GM23338 (cell line): ENCODE data around the gene RARG. TPM values are rescaled to one million over a fixed set of nuclear protein-coding genes. Genes with fewer than 3 reads are reported as not detected.
A peak's percentile ranks its signal among the peaks of the same experiment; 100 is the strongest.

ENCODE experiments used
- ATAC-seq: fragments of 200-7000 bp; cut with Tn5 transposase; 3 replicates; pipeline ENCODE4 v1.9.1; 2020
- DNase-seq: peaks from one replicate; pipeline ENCODE4 v3.0.0-alpha.2; 2015; ENCODE audit warnings: low spot score
- H2AFZ ChIP-seq: fragments of 200-600 bp; sonication (generic); 2 replicates; pipeline ENCODE4 v1.8.0; 2016; ENCODE audit warnings: antibody characterized with exemption, mild to moderate bottlenecking, moderate library complexity
- H3F3A ChIP-seq: fragments of 200-600 bp; sonication (generic); replicated peaks from 2 replicates; pipeline ENCODE4 v1.8.0; 2017; ENCODE audit warnings: antibody characterized with exemption, mixed run types, low read depth
- H3K27ac ChIP-seq: fragments of 200-600 bp; sonication (generic); 2 replicates; pipeline ENCODE4 v1.6.1; 2016; ENCODE audit warnings: low read depth
- H3K27me3 ChIP-seq: fragments of 200-600 bp; sonication (generic); 2 replicates; pipeline ENCODE4 v1.8.0; 2016; ENCODE audit warnings: mild to moderate bottlenecking, mixed run types, moderate library complexity; ENCODE audit not compliant: insufficient read depth
- H3K36me3 ChIP-seq: fragments of 200-600 bp; sonication (generic); 2 replicates; pipeline ENCODE4 v1.8.0; 2016; ENCODE audit warnings: mild to moderate bottlenecking; ENCODE audit not compliant: insufficient read depth
- H3K4me1 ChIP-seq: fragments of 200-600 bp; sonication (generic); 2 replicates; pipeline ENCODE4 v1.8.0; 2016; ENCODE audit warnings: mild to moderate bottlenecking, moderate library complexity; ENCODE audit not compliant: insufficient read depth
- H3K4me2 ChIP-seq: fragments of 200-600 bp; sonication (generic); 2 replicates; pipeline ENCODE4 v1.7.1; 2017; ENCODE audit warnings: mixed run types
- H3K4me3 ChIP-seq: fragments of 200-600 bp; sonication (generic); 2 replicates; pipeline ENCODE4 v1.6.1; 2016; ENCODE audit warnings: mixed run types
- H3K79me2 ChIP-seq: fragments of 200-600 bp; sonication (generic); replicated peaks from 2 replicates; pipeline ENCODE4 v1.8.0; 2017; ENCODE audit warnings: mild to moderate bottlenecking; ENCODE audit not compliant: insufficient read depth
- H3K9me2 ChIP-seq: fragments of 200-600 bp; sonication (generic); 2 replicates; pipeline ENCODE4 v1.8.0; 2017; ENCODE audit not compliant: insufficient read depth
- H4K20me1 ChIP-seq: fragments of 200-600 bp; sonication (generic); replicated peaks from 2 replicates; pipeline ENCODE4 v1.8.0; 2017; ENCODE audit warnings: mild to moderate bottlenecking; ENCODE audit not compliant: insufficient read depth
- H3K27ac Mint-ChIP-seq: 2 replicates; pipeline ENCODE4 v1.8.0; 2020; ENCODE audit warnings: inconsistent platforms, mild to moderate bottlenecking, moderate library complexity, mixed read lengths
- H3K27me3 Mint-ChIP-seq: 3 replicates; pipeline ENCODE4 v1.8.0; 2022; ENCODE audit warnings: low read depth, mild to moderate bottlenecking, moderate library complexity, mixed read lengths, inconsistent platforms; ENCODE audit not compliant: insufficient read depth, poor library complexity
- H3K36me3 Mint-ChIP-seq: 3 replicates; pipeline ENCODE4 v1.8.0; 2021; ENCODE audit warnings: low read depth, mild to moderate bottlenecking, inconsistent platforms, moderate library complexity, mixed read lengths
- H3K4me1 Mint-ChIP-seq: 3 replicates; pipeline ENCODE4 v1.8.0; 2020; ENCODE audit warnings: mild to moderate bottlenecking, inconsistent platforms, mixed read lengths
- H3K4me3 Mint-ChIP-seq: 3 replicates; pipeline ENCODE4 v1.8.0; 2021; ENCODE audit warnings: moderate library complexity, mild to moderate bottlenecking, inconsistent platforms, mixed read lengths
- H3K9me3 Mint-ChIP-seq: 3 replicates; pipeline ENCODE4 v1.8.0; 2020; ENCODE audit warnings: moderate library complexity, mild to moderate bottlenecking, inconsistent platforms, mixed read lengths
- CREB1 ChIP-seq: fragments of 250-450 bp; sonication (Bioruptor Pico); IDR thresholded peaks from 2 replicates; pipeline ENCODE4 v1.5.0; 2020; ENCODE audit warnings: low read depth, mild to moderate bottlenecking, moderate library complexity
- EZH2phosphoT487 ChIP-seq: fragments of 200-600 bp; sonication (generic); IDR thresholded peaks from one replicate; pipeline ENCODE4 v1.8.1; 2018; ENCODE audit warnings: antibody characterized with exemption; ENCODE audit not compliant: unreplicated experiment
- JUNB ChIP-seq: IDR thresholded peaks from one replicate; pipeline ENCODE4 v1.6.1; 2016; ENCODE audit warnings: antibody characterized with exemption; ENCODE audit not compliant: unreplicated experiment
- POLR2AphosphoS5 ChIP-seq: IDR thresholded peaks from 2 replicates; pipeline ENCODE4 v1.6.1; 2016; ENCODE audit warnings: antibody characterized with exemption, low read depth
- STAT1 ChIP-seq: IDR thresholded peaks from one replicate; pipeline ENCODE4 v1.6.1; 2016; ENCODE audit warnings: antibody characterized with exemption; ENCODE audit not compliant: unreplicated experiment
- ZNF114 ChIP-seq: fragments of 250-450 bp; sonication (Bioruptor Pico); IDR thresholded peaks from 2 replicates; pipeline ENCODE4 v1.5.0; 2020; ENCODE audit warnings: mild to moderate bottlenecking, moderate library complexity
- polyA plus RNA-seq: library from polyadenylated mRNA; unstranded; fragments of >200 nt; fragmentation: Nextera tagmentation; extraction: Ambion mirVana; gene quantifications from 2 replicates; pipeline ENCODE4 v1.2.1, GENCODE V29; 2016
- total RNA-seq: library from RNA; depleted of rRNA; stranded (reverse); fragments of >200 nt; shearing (Covaris generic); gene quantifications from 2 replicates; pipeline ENCODE4 v1.2.3, GENCODE V29; 2014
- TF ChIP-seq, protein P1 (sequence below): IDR thresholded peaks from one replicate; pipeline ENCODE4 v1.6.1; 2018; ENCODE audit warnings: antibody characterized with exemption; ENCODE audit not compliant: unreplicated experiment
- TF ChIP-seq, protein P2 (sequence below), 2 experiments: fragments of 200-600 bp in 1 of 2; sonication (generic) in 1 of 2; conservative IDR thresholded peaks; 2 replicates each; pipeline versions ENCODE4 v1.5.1 to v1.6.1; 2016 to 2017; ENCODE audit warnings: antibody characterized with exemption in 2 of 2, low read depth in 2 of 2, mild to moderate bottlenecking in 2 of 2, moderate library complexity in 1 of 2

RARG gene
- total and polyA plus RNA-seq, 2 experiments from 2014 or later = 18.5 to 50.2 TPM

DNA sequence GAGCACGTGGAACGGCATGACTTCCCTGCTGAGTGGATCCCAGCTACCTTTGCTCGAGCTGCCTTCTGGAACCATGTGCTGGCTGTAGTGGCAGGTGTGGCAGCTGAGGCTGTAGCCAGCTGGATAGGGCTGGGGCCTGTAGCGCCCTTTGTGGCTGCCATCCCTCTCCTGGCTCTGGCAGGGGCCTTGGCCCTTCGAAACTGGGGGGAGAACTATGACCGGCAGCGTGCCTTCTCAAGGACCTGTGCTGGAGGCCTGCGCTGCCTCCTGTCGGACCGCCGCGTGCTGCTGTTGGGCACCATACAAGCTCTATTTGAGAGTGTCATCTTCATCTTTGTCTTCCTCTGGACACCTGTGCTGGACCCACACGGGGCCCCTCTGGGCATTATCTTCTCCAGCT lies 21.3 kb upstream of the RARG start (continued):
- TF ChIP-seq, protein P1, sequence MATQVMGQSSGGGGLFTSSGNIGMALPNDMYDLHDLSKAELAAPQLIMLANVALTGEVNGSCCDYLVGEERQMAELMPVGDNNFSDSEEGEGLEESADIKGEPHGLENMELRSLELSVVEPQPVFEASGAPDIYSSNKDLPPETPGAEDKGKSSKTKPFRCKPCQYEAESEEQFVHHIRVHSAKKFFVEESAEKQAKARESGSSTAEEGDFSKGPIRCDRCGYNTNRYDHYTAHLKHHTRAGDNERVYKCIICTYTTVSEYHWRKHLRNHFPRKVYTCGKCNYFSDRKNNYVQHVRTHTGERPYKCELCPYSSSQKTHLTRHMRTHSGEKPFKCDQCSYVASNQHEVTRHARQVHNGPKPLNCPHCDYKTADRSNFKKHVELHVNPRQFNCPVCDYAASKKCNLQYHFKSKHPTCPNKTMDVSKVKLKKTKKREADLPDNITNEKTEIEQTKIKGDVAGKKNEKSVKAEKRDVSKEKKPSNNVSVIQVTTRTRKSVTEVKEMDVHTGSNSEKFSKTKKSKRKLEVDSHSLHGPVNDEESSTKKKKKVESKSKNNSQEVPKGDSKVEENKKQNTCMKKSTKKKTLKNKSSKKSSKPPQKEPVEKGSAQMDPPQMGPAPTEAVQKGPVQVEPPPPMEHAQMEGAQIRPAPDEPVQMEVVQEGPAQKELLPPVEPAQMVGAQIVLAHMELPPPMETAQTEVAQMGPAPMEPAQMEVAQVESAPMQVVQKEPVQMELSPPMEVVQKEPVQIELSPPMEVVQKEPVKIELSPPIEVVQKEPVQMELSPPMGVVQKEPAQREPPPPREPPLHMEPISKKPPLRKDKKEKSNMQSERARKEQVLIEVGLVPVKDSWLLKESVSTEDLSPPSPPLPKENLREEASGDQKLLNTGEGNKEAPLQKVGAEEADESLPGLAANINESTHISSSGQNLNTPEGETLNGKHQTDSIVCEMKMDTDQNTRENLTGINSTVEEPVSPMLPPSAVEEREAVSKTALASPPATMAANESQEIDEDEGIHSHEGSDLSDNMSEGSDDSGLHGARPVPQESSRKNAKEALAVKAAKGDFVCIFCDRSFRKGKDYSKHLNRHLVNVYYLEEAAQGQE = no peak
- TF ChIP-seq JUNB (no peak), POLR2AphosphoS5 (no peak), CREB1 (CRISPR knock-in tag) (no peak), ZNF114 (no peak), STAT1 (no peak), EZH2phosphoT487 (no peak)
- TF ChIP-seq, protein P2, sequence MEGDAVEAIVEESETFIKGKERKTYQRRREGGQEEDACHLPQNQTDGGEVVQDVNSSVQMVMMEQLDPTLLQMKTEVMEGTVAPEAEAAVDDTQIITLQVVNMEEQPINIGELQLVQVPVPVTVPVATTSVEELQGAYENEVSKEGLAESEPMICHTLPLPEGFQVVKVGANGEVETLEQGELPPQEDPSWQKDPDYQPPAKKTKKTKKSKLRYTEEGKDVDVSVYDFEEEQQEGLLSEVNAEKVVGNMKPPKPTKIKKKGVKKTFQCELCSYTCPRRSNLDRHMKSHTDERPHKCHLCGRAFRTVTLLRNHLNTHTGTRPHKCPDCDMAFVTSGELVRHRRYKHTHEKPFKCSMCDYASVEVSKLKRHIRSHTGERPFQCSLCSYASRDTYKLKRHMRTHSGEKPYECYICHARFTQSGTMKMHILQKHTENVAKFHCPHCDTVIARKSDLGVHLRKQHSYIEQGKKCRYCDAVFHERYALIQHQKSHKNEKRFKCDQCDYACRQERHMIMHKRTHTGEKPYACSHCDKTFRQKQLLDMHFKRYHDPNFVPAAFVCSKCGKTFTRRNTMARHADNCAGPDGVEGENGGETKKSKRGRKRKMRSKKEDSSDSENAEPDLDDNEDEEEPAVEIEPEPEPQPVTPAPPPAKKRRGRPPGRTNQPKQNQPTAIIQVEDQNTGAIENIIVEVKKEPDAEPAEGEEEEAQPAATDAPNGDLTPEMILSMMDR (conservative IDR thresholded peaks at IDR 0.05; ENCODE audit: low read depth in 2 of 2) = no peak

DNA sequence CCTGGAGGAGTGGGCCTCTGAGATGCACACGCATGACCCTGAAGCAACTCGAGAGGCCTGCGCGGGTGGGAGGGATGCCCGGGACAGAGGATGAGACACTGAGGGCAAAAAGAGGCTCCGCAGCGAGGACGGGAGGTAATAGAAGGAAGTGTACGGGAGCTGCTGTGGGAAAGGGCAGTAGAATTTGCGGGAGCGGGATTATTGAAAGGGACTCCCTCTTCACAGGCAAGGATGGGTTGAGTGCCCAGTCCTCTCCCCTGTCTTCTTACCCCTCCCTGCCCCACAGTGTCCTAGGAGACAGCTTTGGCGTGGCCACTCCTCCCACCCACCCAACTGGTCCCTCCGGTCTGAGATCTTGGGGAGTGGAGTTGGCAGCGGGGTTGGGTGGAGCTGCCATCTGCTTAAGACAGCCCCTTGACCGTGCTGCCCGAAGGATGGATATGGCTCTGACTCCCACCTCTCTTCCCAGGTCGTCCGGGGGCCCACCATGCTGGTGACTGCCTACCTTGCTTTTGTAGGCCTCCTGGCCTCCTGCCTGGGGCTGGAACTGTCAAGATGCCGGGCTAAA lies 20.4 kb upstream of the RARG start:
- Histone ChIP-seq H4K20me1 (no peaks in the 10 kb centered on the region), H3K4me1 (peaks cover 12% of the 10 kb centered on the region), H2AFZ (peak overlapping the region; percentile 97), H3K79me2 (peaks cover 4% of the 10 kb centered on the region; the same call in 1 of the 2 replicates), H3K27me3 (no peaks in the 10 kb centered on the region), H3K4me2 (peak overlapping the region; percentile 93), H3K36me3 (no peaks in the 10 kb centered on the region), H3F3A (peaks cover 13% of the 10 kb centered on the region), H3K4me3 (peak overlapping the region; percentile 94), H3K9me2 (no peaks in the 10 kb centered on the region), H3K27ac (0 out of 2 replicates have a peak overlapping the region, but pooled peaks have one; percentile 50)
- Mint-ChIP-seq H3K36me3 (peaks cover 6% of the 10 kb centered on the region; the same call in 1 of the 3 replicates), H3K27me3 (peaks cover 21% of the 10 kb centered on the region), H3K4me1 (peaks cover 20% of the 10 kb centered on the region), H3K4me3 (peak overlapping the region; percentile 96), H3K9me3 (no peaks in the 10 kb centered on the region; the same call in 2 of the 3 replicates), H3K27ac (peak overlapping the region; percentile 89)
- TF ChIP-seq, protein P2 (conservative IDR thresholded peaks at IDR 0.05; ENCODE audit: low read depth in 2 of 2) = no peak
- DNase-seq (no peak), ATAC-seq (peak; percentile 8)
